ENCODE results near the gene HNRNPF. TPM values are rescaled to one million over a fixed set of nuclear protein-coding genes. Genes with fewer than 3 reads are reported as not detected.

HNRNPF gene
- total and polyA plus RNA-seq, 2 donors (not counting 3 experiments of a cell fraction or from before 2014, with no cell fraction given): 144 to 230 TPM

DNA sequence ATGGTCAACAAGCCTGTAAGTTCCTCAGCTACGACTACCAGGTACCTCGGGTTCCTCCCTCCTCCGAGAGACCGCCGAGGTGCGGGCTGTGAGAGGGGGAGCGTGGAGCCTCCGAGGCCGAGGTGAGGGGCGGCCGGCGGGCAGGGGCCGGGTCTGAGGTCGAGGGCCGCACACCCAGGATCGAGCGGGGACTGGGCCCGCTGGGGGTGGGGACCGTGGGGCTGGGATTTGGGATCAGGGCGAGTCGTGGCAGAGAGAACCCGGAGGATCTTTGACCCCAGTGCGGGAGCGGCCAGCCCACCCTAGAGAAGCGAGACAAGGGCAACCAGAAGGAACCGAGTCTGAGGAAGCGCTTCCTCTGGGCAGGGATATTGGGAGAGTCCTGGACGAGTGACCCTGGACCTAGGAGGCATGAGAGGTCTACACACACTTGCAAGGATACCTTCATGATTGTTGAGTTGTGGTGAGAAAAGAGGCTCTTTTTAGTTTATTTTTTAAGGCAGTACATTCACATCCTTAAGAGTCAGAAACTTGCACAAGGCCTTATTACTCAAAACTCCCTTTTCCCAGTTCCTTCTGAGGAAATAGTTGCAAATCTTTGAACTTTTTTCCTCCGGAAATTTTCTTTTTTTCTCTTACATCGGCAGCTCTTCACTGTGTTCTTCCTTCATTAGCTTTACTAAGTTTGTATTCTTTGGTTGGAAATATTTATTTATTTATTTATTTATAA is 28.3 kb upstream of the HNRNPF start:
- intact Hi-C loops (cut with micrococcal nuclease): no loop called here
- no peaks in the 10 kb centered on the region for H3K79me2 ChIP-seq (ENCODE audit: control insufficient read depth, insufficient read depth, low read length)
- H3K4me3 ChIP-seq (replicated peaks in 1 of 3; ENCODE audit: insufficient read depth in 1 of 3, low read depth in 1 of 3, low read length in 3 of 3): peak overlapping the region; percentile 22 to 84 (median 49)
- no peaks in the 10 kb centered on the region for H3K27me3 ChIP-seq (ENCODE audit: control insufficient read depth in 2 of 2, insufficient read depth in 2 of 2, low read length in 2 of 2)
- BruUV-seq (replicated peaks): no TSS peak
- TF ChIP-seq FOS (IDR thresholded peaks at IDR 0.05; ENCODE audit: borderline replicate concordance, insufficient read depth, low read length) (no peak), MAX (IDR thresholded peaks at IDR 0.05; ENCODE audit: insufficient read depth, insufficient read length) (no peak)
- H3K27ac ChIP-seq (ENCODE audit: insufficient read depth, low read depth, low read length): peak overlapping the region; percentile 92
- no peak for FAIRE-seq
- peak overlapping the region; percentile 84 for H2AFZ ChIP-seq (ENCODE audit: low read depth, low read length)
- ChIA-PET POLR2A (interaction anchor here (1.1 kb wide), 1 partner anchor 17 kb away, joined by 4 read pairs; no protein-coding TSS in a partner anchor), CTCF (interaction anchor here (0.9 to 1.6 kb wide), 5 partner anchors 14 to 47 kb away, joined by 3 to 5 read pairs (median 3); partner anchors contain the start of gene HNRNPF)
- peak overlapping the region; percentile 96 for H3K9ac ChIP-seq (replicated peaks; ENCODE audit: extremely low read depth, insufficient read depth, low read length)
- dilution Hi-C loops (cut with MboI; ENCODE audit: extremely low pct_ligation_motif_present, low sequenced_read_pairs): no loop called here
- no peaks in the 10 kb centered on the region for H3K36me3 ChIP-seq (ENCODE audit: control insufficient read depth in 2 of 2, extremely low read depth in 1 of 2, insufficient read depth in 2 of 2, low read length in 2 of 2)
- no peaks in the 10 kb centered on the region for H3K9me1 ChIP-seq (replicated peaks; ENCODE audit: control insufficient read depth, extremely low read depth, insufficient read depth, low read length)
- H3K4me2 ChIP-seq (ENCODE audit: insufficient read depth, low read length): peak overlapping the region; percentile 40
- DNase-seq (ENCODE audit: low read depth, low spot score): peak; percentile 21
- no peaks in the 10 kb centered on the region for H4K20me1 ChIP-seq (replicated peaks; ENCODE audit: control insufficient read depth, extremely low read depth, insufficient read depth, low read length)
- no peaks in the 10 kb centered on the region for H3K9me3 ChIP-seq (replicated peaks; ENCODE audit: control insufficient read depth, insufficient read depth, low read length)
- H3K4me1 ChIP-seq (ENCODE audit: control insufficient read depth, extremely low read depth, insufficient read depth, low read length): peaks cover 3% of the 10 kb centered on the region

- Histone ChIP-seq H3K27me3 (ENCODE audit: control insufficient read depth in 2 of 2, insufficient read depth in 2 of 2, low read length in 2 of 2) (no peaks in the 10 kb centered on the region), H3K79me2 (ENCODE audit: control insufficient read depth, insufficient read depth, low read length) (no peaks in the 10 kb centered on the region), H3K9me3 (replicated peaks; ENCODE audit: control insufficient read depth, insufficient read depth, low read length) (no peaks in the 10 kb centered on the region), H4K20me1 (replicated peaks; ENCODE audit: control insufficient read depth, extremely low read depth, insufficient read depth, low read length) (no peaks in the 10 kb centered on the region), H3K9me1 (replicated peaks; ENCODE audit: control insufficient read depth, extremely low read depth, insufficient read depth, low read length) (no peaks in the 10 kb centered on the region), H3K4me3 (replicated peaks in 1 of 3; ENCODE audit: insufficient read depth in 1 of 3, low read depth in 1 of 3, low read length in 3 of 3) (peak within 1 kb of the TSS; percentile 22 to 84 (median 66)), H3K27ac (ENCODE audit: insufficient read depth, low read depth, low read length) (peak within 1 kb of the TSS; percentile 92), H3K36me3 (ENCODE audit: control insufficient read depth in 2 of 2, extremely low read depth in 1 of 2, insufficient read depth in 2 of 2, low read length in 2 of 2) (no peaks in the 10 kb centered on the region), H3K4me1 (ENCODE audit: control insufficient read depth, extremely low read depth, insufficient read depth, low read length) (peaks cover 3% of the 10 kb centered on the region), H3K4me2 (ENCODE audit: insufficient read depth, low read length) (peak within 1 kb of the TSS; percentile 46), H3K9ac (replicated peaks; ENCODE audit: extremely low read depth, insufficient read depth, low read length) (peak within 1 kb of the TSS; percentile 96), H2AFZ (ENCODE audit: low read depth, low read length) (peak within 1 kb of the TSS; percentile 84)
- no peak for TF ChIP-seq MYC (IDR thresholded peaks at IDR 0.05; ENCODE audit: low read depth, low read length)
- peak; percentile 27 for TF ChIP-seq POLR2A (IDR thresholded peaks at IDR 0.05; ENCODE audit: low read depth, low read length)
- TF ChIP-seq FOS (IDR thresholded peaks at IDR 0.05; ENCODE audit: borderline replicate concordance, insufficient read depth, low read length): no peak
- peak; percentile 17 for TF ChIP-seq MAX (IDR thresholded peaks at IDR 0.05; ENCODE audit: insufficient read depth, insufficient read length)
- TF ChIP-seq JUN (IDR thresholded peaks at IDR 0.05; ENCODE audit: borderline replicate concordance, insufficient read depth, insufficient read length, low read depth): no peak
- peak; percentile 8 for TF ChIP-seq POLR2AphosphoS5 (IDR thresholded peaks at IDR 0.05; ENCODE audit: insufficient read depth, low read depth, low read length)
- TF ChIP-seq EZH2 (IDR thresholded peaks at IDR 0.05; ENCODE audit: borderline replicate concordance, low read depth, low read length, severe bottlenecking): no peak
- TF ChIP-seq CTCF (IDR thresholded peaks at IDR 0.05; ENCODE audit: extremely low read depth in 1 of 2, insufficient read depth in 1 of 2, low read depth in 1 of 2, low read length in 2 of 2): peak in 1 of 2 donors; percentile 30
- TF ChIP-seq GATA2 (IDR thresholded peaks at IDR 0.05; ENCODE audit: insufficient read depth, insufficient read length, low read depth, low read length): no peak
- dilution Hi-C loops (cut with MboI; ENCODE audit: extremely low pct_ligation_motif_present, low sequenced_read_pairs) (no loop called here), intact Hi-C loops (cut with micrococcal nuclease) (loop anchor here (1.0 kb wide), 3 partner anchors 16 to 39 kb away; no protein-coding TSS in a partner anchor)
- TSS peak; percentile 82 for BruUV-seq (replicated peaks)
- ChIA-PET CTCF (interaction anchor here (0.7 to 1.6 kb wide), 7 partner anchors 9 to 297 kb away, joined by 3 to 7 read pairs (median 3); partner anchors contain the start of gene HNRNPF), POLR2A (interaction anchor here (1.1 kb wide), 1 partner anchor 16 kb away, joined by 4 read pairs; no protein-coding TSS in a partner anchor)
- DNase-seq (ENCODE audit: low read depth, low spot score) (peak; percentile 90), FAIRE-seq (peak; percentile 73)
Measured at GRCh38 chr10:43436291-43437140, 27.5 kb upstream of the HNRNPF start, which contains the start of gene ZNF487. TSS of gene ZNF487 (plus strand) at chr10:43437111. CDS start at chr10:43475814, 38,703 bp downstream.
